Stimulated activated CD4-positive, alpha-beta T cell treated with anti-CD3 and anti-CD28 coated beads, Interleukin-2, amount 100 ng/mL, for 48 hours (primary cell): Measurements from ENCODE around the gene CCDC80.
A peak's percentile ranks its signal among the peaks of the same experiment; 100 is the strongest.
"Not testable (repeated sequence)": the region's sequence is repeated elsewhere in the genome, so short reads cannot be mapped to it uniquely, and the experiment has no call there.

ENCODE experiments used
- DNase-seq, 2 donors: peaks; one replicate each; pipeline ENCODE4 v3.0.0-alpha.2; 2020

CCDC80 gene, protein sequence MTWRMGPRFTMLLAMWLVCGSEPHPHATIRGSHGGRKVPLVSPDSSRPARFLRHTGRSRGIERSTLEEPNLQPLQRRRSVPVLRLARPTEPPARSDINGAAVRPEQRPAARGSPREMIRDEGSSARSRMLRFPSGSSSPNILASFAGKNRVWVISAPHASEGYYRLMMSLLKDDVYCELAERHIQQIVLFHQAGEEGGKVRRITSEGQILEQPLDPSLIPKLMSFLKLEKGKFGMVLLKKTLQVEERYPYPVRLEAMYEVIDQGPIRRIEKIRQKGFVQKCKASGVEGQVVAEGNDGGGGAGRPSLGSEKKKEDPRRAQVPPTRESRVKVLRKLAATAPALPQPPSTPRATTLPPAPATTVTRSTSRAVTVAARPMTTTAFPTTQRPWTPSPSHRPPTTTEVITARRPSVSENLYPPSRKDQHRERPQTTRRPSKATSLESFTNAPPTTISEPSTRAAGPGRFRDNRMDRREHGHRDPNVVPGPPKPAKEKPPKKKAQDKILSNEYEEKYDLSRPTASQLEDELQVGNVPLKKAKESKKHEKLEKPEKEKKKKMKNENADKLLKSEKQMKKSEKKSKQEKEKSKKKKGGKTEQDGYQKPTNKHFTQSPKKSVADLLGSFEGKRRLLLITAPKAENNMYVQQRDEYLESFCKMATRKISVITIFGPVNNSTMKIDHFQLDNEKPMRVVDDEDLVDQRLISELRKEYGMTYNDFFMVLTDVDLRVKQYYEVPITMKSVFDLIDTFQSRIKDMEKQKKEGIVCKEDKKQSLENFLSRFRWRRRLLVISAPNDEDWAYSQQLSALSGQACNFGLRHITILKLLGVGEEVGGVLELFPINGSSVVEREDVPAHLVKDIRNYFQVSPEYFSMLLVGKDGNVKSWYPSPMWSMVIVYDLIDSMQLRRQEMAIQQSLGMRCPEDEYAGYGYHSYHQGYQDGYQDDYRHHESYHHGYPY

DNA sequence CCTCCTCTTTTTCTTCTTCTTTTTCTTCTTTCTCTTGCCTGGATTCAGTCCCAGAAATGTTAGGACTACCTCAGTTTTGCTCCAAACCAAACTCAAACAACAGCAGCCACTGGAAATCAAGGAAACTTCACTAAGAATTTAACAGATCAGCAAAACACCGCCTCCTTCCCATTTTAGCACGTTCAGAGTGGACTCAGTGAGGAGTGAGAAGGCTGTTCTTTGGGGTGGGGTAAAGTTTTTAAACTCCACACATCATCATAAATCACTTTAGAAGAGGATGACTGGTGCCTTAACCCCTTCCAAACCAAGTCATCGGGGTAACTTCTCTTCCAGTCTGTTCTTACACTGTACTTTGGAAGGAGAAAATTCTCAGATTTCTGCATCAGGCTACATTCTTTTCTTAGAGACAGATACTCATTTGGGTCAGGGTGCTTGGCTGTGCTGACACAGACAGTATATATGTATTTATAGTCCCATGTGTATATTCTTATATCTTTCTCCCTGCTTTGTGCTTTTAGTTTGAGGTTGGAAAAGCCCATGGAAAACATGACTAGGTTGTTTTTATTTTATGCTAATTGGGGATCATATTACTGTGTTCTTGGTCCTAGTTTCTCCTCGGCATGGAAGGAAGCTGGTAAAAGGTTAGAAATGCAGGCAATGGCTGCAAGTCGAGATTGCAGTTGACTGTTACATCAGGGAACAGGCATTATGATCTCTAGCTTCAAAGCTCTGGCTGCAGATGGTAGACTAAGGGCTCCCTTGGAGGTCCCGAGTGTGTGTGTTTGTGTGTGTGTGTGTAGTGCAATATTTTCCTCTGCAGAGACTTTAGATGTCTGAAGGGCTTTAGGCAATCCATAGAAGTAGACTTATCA, at the start of gene CCDC80:
TSS of gene CCDC80 (minus strand) at position 214 of the 872 bp plus-strand sequence. CDS start 1,238 bp downstream, outside the sequence.
- no peak for DNase-seq

DNA sequence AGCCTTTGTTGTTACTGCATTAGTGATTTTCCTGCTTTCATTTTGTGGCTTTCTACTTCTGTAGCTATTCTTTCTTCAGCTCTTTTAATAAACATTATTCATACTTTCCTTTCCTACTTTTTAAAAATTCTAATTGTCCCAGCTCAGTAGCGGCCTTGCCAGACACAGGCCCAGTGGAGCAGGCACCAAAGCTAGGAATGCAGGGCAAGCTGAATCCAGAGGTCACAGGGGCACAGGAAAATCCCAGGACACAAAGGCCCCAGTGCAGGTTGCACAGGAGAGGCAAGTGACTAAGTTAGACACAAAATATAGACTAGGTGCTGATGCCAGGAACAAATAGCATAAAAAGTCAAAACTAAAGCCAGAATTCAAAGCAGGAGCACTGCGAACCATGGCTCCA, 49.0 kb upstream of the CCDC80 start:
- no peak for DNase-seq

DNA sequence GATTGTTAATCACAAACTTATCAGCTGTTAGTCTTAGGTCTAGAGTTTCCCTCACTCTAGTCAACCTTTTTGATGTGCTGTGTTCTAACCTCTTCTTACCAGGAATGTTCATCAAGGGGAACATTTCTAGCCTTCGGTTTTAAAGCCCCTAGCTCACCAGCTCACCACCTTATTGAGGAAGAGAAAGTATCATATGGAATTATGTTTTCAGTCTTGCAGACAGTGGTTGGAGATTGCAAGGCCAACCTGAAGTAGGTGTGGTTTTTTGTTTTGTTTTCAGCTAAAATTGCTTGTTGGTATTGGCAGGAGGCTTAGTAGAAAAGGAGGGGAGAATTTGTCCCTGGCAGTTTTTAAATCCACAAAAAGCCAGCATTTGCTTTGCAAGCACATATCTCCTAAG, 48.4 kb upstream of the CCDC80 start:
- no peak for DNase-seq

DNA sequence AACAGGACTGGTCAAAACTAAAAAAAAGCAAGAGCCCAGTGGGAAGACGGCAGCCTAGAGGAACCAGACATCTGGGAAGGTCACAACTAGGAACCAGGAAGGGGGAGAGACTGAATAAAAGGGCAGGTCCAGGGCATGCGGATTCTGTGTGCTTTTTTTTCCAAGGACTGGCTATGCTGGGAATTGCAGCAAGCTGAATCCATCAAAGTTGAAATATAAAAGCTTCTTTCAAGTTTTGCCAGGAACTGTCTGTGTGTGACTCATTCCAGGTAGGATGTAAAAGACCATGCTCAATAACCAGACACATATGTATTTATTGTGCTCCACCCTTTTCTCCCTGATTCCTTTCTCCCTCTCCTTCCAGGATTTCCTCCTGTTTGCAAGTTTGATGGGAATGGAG, 47.9 kb upstream of the CCDC80 start:
- DNase-seq, result no peak

DNA sequence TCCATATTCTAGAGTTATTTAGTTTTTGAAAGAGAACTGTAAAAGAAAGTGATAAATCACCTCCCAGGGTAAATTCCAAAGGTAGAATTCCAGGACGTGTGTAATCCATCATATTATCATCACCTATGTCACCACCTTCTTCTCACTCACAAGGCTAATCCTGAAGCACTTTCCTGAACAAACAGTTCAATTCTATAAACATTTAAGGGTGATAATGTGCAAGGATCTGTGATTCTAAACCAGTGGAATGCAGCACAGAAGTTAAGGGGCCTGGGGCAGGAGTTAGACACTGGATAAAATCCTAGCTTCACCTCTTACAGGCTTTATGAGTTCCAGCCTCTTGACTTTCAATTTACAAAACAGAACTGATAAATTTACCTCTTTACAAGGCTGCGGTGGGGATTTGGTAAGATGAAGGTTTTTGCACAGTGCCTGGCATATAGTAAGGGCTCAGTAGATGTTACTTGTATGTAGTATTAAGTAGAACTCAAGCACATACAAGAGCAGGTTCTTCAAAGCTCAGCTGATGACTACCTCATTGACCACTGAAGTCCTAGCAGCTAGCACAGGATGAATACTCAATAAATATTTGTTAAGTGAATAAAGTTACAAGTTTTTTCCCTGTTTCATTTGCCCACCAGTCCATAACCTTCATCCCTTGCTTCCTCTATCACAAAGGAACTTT, 47.3 kb upstream of the CCDC80 start:
- DNase-seq, result no peak

DNA sequence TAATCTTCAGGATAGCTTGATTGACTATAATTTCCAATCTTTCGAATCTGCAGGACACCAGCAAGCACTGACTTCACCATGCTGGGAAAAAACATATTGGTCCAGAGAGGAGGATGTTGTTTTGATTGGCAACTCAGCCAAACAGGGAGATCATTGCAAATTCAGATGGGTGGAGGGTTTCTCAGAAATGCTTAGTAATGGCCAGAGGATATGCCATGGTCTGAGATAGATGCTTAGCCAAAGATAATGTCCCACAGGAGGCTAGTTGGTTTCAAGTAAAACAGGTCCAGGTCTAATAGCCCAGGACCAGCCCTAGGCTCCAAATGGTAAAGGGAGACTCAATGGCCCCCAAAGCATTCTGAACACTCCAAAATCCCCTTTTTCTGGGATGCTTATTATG, 46.7 kb upstream of the CCDC80 start:
- DNase-seq, result no peak

DNA sequence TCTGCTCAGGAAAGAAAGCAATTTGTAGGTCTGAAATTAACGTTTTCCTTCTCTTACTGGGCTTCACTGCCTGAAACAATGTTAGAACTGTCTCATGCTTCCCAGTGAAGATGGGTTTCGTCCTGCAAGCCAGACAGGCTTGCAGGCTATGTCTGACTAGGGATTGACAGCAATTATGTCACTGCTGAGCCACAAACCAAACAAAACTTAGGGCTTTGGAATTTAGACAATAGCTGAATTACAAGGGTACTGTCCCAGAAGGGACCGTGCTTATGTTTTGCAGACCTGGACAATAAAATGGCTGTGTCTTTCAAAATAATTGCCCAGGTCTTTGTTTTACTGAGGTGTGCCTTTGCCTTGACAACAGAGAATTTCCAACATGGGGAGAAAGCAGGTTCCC, 46.3 kb upstream of the CCDC80 start:
- no peak for DNase-seq

DNA sequence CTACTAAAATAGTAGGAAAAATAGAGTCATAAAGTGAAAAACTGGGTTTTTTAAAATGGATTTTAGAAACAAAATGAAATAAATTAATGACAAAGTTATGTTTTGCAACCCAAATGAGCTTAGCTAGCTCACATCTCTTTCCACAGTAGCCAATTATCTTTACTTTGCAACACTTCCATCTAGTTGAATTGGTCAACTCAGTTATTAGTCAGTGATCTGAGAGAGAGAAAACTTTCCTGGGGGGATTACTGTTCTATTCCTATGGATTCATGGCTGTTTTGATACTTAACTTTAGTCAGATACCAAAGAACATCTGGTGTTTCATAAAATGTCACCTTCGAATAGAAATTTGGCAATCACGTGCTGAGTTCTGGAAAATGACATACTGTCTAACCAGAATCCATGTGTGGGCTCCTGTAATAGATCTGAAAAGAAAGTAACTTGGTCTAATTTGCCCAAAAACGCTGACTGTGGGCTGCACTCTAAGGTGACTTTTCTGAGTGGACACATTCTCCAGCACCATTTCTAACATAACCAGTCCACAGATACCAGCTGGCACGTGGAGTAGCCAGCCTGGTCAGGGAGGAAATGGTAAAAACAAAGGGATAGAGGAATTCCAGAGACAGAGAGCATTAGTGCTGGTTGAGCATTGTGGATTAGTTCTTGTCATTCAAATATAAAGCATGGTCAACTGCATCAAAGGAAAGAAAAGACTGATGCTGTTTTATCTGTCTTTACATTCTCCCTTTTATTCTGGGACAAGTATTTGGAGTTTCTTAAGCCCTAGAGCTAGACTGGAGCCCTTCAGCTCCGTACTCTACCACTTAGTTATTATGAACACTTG, 45.2 kb upstream of the CCDC80 start:
- no peak for DNase-seq

DNA sequence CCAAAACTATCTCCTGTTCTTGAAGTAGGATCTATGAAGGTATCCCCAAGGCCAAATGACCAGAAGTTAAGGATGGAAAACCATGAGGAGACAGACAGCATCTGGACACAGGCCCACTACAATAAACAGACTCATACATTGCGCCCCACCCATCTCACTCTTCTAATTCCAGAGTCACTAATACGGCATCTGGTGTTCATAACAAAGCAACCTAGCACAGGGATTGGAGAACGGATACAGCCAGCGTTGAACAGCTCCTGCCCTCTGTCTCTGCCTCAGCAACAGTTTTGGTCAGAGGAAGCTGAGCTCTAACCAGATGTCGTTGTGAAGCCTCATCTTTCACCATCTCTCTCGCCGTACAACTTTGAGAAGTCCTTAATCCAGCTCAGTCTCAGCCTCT, 44.5 kb upstream of the CCDC80 start:
- no peak for DNase-seq

DNA sequence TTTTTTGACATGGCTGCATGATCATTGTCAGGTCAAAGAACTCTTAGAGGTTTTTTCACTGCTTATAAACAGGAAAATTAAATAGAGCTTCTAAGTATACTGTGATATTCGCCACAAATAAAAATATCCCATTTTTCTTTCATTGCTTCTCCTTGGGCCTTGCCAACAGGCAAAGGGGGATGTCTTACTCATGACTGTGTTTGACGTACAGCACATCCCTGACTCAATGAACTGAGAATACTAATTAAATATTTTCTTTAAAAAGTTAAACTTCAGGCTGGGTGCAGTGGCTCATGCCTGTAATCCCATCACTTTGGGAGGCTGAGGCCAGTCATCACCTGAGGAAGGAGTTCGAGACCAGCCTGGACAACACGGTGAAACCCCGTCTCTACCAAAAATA, 41.4 kb upstream of the CCDC80 start:
- no peak for DNase-seq

DNA sequence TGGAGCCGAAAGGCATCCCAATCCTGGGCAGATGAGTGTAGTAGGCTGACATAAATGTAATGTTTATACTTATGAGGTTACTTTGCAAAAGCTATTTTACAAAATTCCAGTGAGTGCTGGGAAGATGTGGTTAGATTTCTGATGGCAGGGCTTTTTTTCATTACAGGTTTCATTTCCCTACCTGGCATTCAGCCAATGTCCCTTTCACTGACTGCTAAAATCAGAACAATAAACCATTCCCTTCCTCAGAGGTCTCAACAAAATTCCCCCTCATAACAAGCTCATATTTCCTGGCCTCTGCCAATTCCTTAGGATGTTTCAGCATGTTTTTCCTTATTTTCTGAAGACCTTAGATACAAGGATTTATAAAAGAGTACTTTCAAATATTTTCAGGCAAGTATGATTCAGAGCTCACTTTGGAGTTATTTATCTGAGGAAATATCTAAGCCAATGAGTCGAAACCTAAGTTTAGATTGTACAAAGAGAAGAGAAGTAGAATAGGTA, 40.9 kb upstream of the CCDC80 start:
- DNase-seq, result no peak

DNA sequence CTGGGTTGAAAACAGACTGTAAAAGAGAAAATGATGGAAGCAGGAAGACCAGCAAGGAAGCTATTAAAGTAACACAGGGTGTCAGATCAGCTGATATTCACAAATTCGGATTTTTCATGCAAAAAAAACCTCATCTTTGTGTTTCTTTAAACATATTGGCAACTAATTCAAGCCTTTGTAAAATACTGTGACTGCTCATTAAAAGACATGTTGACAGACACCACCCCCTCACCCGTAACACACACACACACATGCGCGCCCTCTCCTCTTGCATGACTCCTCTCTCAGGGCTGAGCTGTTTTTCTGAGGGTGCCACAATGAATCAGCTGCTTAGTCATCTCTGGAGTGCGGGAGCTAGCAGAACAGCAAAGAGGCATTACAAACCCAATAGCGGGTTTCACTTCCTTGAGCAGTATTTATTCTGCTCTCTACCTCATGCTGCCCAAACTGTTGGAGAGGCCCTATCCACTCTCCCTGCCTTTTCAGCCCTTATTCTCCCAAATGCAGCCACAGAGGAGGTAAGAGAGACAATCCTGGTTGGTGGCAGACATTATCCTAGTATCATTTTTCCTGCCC, 35.8 kb upstream of the CCDC80 start:
- peak; percentile 75 to 80 for DNase-seq

DNA sequence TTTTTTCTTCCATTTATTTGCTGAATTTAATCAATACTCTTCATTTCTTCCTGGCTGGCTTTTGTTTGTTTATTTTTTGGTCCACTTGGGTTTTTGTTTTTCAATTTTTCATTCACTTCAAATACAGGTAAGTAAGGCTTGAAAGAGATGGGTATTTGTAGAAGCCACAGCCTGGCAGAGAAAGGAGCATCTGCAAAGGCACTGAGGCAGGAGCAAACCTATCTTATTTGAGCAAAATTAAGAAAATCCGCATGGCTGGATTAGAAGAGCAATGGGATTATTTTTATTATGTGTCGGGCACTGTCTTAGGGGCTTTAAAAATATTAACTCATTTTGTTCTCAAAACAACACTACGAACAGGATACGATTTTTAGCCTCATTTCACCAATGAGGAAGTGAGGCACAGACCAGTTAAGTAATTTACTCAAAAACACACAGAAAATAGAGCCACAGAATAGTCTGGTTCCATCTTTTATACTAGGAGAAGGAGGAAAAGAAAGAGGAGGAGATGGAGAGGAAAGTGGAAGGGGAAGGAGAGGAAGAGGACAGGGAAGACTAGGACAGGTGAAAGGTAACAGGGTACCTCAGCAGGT, 35.1 kb upstream of the CCDC80 start:
- DNase-seq, result no peak

DNA sequence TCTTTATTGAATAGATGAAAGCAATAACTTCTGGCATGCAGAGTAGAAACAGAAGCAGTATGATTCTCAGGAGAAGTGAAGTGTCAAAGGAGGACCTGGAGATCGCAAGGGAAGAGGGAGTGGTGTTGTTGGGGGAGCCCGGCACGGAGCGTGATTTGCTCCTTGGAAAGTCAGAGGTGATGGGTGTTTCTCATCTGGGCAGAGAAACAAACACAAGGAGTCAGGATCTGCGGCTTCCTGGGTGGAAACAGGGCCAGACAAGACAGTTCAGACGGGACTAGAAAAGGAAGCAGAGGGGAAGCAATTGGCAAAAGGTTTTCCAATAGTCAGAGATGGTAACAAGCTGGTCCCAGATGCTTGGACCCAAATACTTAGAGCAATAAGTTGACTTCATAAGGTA, 34.4 kb upstream of the CCDC80 start:
- DNase-seq, result no peak

DNA sequence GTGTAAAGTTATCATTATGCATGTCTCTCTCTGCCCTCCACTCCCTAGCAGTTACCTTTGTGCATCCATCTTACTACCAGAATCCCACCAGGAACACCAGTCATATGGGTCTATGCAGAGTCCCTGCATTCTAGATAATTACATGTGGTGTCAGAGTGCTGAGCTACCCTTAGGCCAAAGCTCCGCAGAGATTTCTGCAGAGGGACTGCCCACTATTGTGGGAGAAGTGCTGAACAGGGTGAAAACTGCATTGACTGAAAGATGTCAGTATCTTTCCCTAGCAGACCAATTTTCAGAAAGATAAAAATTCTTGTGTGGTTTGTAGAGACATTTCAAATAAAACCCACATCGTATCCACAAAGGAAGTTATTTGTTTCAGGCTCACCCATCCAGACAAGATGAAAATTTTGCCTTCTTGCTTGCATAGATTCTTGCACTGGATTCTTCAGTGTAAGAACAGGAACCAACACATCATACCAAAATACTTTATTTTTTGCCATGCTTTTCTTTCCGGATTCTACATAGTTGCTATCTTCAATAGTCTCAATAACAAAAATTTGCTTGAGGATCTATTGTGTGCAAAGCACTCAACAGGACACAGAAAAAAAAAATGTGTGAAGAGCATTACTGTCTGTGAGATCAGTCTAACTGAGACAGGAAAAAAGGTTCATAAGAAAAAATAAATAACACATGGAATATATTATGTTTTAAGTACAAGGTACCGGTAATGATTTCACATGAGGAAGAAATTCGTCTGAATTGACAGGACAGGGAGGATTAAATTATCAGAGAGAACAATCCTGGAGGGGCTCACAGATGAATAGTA, 32.0 kb upstream of the CCDC80 start:
- no peak for DNase-seq

DNA sequence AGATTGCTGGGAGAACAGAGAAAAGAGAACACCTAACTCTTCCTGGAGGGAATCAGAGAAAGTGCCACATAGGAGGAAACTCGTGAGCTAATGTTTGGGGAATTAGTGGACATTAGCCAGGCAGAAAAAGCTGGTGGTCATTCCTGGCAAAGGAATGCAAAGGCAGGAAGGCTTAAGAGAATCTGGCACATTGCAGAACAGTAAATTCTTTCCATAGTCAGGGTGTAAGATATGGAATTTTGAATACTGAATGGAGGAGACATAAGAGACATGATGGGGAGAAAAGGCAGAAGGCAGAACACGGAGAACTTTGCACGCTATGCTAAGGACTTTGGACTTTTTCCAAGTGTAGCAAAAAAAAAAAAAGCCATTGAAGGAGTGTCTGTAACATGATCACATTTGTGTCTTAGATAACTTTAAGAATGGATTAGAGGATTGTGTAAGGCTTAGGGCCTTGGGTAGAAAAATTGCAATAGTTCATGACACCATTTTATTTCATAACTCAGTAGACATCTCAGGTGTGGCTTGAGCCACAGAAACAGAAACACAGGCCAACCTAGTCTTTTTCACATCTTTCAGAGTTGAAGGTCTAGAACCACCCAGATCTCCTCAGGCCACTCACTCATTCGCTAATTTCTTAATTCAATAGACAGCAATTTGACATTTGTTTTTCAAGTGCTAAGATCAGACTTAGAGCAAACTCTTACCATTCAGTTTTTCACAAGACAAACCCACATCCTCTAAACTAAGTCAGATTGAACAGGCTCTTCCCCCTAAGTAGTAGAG, 31.2 kb upstream of the CCDC80 start:
- no peak for DNase-seq

DNA sequence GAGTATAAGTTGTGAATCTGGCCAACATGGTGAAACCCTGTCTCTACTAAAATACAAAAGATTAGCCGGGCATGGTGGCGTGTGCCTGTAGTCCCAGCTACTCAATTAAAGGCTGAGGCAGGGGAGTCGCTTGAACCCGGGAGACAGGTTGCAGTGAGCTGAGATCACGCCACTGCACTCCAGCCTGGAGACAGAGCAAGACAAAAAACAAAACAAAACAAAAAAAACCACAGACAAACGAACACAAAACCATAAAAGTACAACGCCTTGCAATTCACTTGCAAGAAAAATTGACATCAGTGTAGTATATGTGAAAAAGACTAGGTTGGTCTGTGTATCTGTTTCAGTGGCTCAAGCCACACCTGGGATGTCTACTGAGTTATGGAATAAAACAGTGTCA, 29.9 kb upstream of the CCDC80 start:
- DNase-seq, result no peak

DNA sequence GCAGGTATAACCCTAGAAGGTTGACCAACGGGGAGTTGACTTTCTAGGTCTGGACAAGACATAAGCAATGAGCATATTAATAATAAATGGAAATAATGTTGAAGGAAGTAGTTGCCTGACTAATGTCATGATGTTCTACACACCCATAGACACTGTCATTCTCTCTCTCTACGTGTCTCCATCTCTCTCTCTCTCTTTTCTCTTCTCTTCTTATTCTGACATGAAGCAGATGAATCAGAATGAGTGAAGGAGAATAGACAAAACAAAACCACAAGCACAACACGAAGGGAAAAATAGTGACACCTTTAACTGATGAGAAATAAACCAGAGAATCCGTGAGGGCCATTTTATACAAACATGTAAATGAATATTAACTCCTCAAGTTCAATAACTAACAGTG, 26.7 kb upstream of the CCDC80 start:
- DNase-seq, result no peak

DNA sequence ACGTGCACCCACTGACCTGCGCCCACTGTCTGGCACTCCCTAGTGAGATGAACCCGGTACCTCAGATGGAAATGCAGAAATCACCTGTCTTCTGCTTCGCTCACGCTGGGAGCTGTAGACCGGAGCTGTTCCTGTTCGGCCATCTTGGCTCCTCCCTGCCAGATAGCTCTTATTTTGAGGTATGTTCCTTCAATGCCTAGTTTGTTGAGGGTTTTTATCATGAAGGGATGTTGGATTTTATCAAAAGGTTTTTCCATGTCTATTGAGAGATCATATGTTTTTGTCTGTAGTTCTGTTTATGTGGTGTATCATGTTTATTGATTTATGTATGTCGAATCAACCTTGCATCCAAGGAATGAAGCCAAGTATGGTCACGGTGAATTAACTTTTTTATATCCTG, 24.1 kb upstream of the CCDC80 start:
- not testable (repeated sequence) for DNase-seq
